Osteoblast (primary cell): ENCODE results near the gene PDIA3. TPM values are rescaled to one million over a fixed set of nuclear protein-coding genes. Genes with fewer than 3 reads are reported as not detected.

Experiments
- DNase-seq: peaks from one replicate; pipeline ENCODE4 v3.0.0; 2011; ENCODE audit warnings: low spot score, mixed read lengths; ENCODE audit not compliant: insufficient read length; ENCODE audit errors: missing footprints
- H2AFZ ChIP-seq: 2 replicates; pipeline ENCODE4 v1.6.0; 2011; ENCODE audit warnings: mild to moderate bottlenecking, low read length
- H3K27ac ChIP-seq: 2 replicates; pipeline ENCODE4 v1.5.1; 2011; ENCODE audit warnings: mild to moderate bottlenecking, low read depth, low read length, moderate library complexity
- H3K27me3 ChIP-seq: 2 replicates; pipeline ENCODE4 v1.6.0; 2012; ENCODE audit warnings: mild to moderate bottlenecking, control low read depth, inconsistent platforms, low read length, moderate library complexity; ENCODE audit not compliant: insufficient read depth
- H3K36me3 ChIP-seq: 2 replicates; pipeline ENCODE4 v1.5.1; 2011; ENCODE audit warnings: mild to moderate bottlenecking, low read length, control low read depth, moderate library complexity; ENCODE audit not compliant: insufficient read depth
- H3K4me1 ChIP-seq: 2 replicates; pipeline ENCODE4 v1.5.1; 2011; ENCODE audit warnings: mild to moderate bottlenecking, low read length, control low read depth, moderate library complexity; ENCODE audit not compliant: insufficient read depth
- H3K4me2 ChIP-seq: 2 replicates; pipeline ENCODE4 v1.6.0; 2011; ENCODE audit warnings: mild to moderate bottlenecking, low read length; ENCODE audit not compliant: insufficient read depth
- H3K4me3 ChIP-seq: fragments of 200-600 bp; sonication (generic); 3 replicates; pipeline ENCODE4 v1.5.1; 2012; ENCODE audit warnings: mild to moderate bottlenecking, low read length, inconsistent platforms; ENCODE audit not compliant: insufficient read depth
- H3K79me2 ChIP-seq: 2 replicates; pipeline ENCODE4 v1.6.0; 2012; ENCODE audit warnings: mild to moderate bottlenecking, low read length, control low read depth, inconsistent platforms; ENCODE audit not compliant: insufficient read depth
- H3K9me3 ChIP-seq: 2 replicates; pipeline ENCODE4 v1.5.1; 2011; ENCODE audit warnings: low read depth, low read length, control low read depth
- H4K20me1 ChIP-seq: 2 replicates; pipeline ENCODE4 v1.6.0; 2012; ENCODE audit warnings: mild to moderate bottlenecking, low read length, control low read depth; ENCODE audit not compliant: insufficient read depth
- CTCF ChIP-seq: IDR thresholded peaks from 2 replicates; pipeline ENCODE4 v1.5.1; 2011; ENCODE audit warnings: mild to moderate bottlenecking, low read depth, low read length, moderate library complexity; ENCODE audit errors: extremely low read depth
- total RNA-seq: library from RNA; depleted of rRNA; stranded (reverse); fragments of >200 nt; gene quantifications from 2 replicates; pipeline ENCODE4 v1.2.3, GENCODE V29; 2012

Gene PDIA3
- total RNA-seq, 1 donor, result 160 TPM

- H3K36me3 ChIP-seq, result peaks cover 41% of the 10 kb centered on the region
- peaks cover 44% of the 10 kb centered on the region for H4K20me1 ChIP-seq
Measured at GRCh38 chr15:43792761-43793476, 46.7 kb downstream of the PDIA3 start.

GRCh38 chr15:43793647-43794046 is 47.4 kb downstream of the PDIA3 start:
- no peak for DNase-seq
- Histone ChIP-seq H3K79me2 (peaks cover 39% of the 10 kb centered on the region), H3K36me3 (peaks cover 46% of the 10 kb centered on the region), H3K4me1 (peaks cover 52% of the 10 kb centered on the region), H3K27ac (peak overlapping the region; percentile 99), H3K4me2 (peak overlapping the region; percentile 98), H4K20me1 (peaks cover 44% of the 10 kb centered on the region), H3K9me3 (no peaks in the 10 kb centered on the region), H3K4me3 (peak overlapping the region; percentile 100), H3K27me3 (no peaks in the 10 kb centered on the region), H2AFZ (no peak overlapping the region)
- no peak for TF ChIP-seq CTCF

More at GRCh38 chr15:43792761-43793476, 46.7 kb downstream of the PDIA3 start:
- Histone ChIP-seq H2AFZ (peak overlapping the region; percentile 83), H3K79me2 (peaks cover 39% of the 10 kb centered on the region), H3K4me3 (peak overlapping the region; percentile 100), H3K4me1 (peaks cover 51% of the 10 kb centered on the region), H3K27ac (peak overlapping the region; percentile 99), H3K9me3 (no peaks in the 10 kb centered on the region), H3K27me3 (no peaks in the 10 kb centered on the region), H3K4me2 (peak overlapping the region; percentile 98)
- no peak for DNase-seq
- TF ChIP-seq CTCF, result peak; percentile 29

- Histone ChIP-seq H3K27me3 (no peaks in the 10 kb centered on the region), H3K36me3 (peaks cover 54% of the 10 kb centered on the region), H3K9me3 (no peaks in the 10 kb centered on the region), H4K20me1 (peaks cover 44% of the 10 kb centered on the region), H3K79me2 (peaks cover 39% of the 10 kb centered on the region), H3K27ac (peak overlapping the region; percentile 99), H2AFZ (no peak overlapping the region), H3K4me2 (peak overlapping the region; percentile 98), H3K4me3 (peak overlapping the region; percentile 100), H3K4me1 (peaks cover 52% of the 10 kb centered on the region)
- peak; percentile 90 for DNase-seq
- no peak for TF ChIP-seq CTCF
Measured at GRCh38 chr15:43794269-43795037, 48.2 kb downstream of the PDIA3 start.

GRCh38 chr15:43795197-43795596 is 49.0 kb downstream of the PDIA3 start:
- Histone ChIP-seq H3K9me3 (no peaks in the 10 kb centered on the region), H3K4me3 (no peak overlapping the region), H3K27me3 (no peaks in the 10 kb centered on the region), H3K4me1 (peaks cover 53% of the 10 kb centered on the region), H3K36me3 (peaks cover 61% of the 10 kb centered on the region), H2AFZ (no peak overlapping the region), H3K27ac (no peak overlapping the region), H4K20me1 (peaks cover 44% of the 10 kb centered on the region), H3K79me2 (peaks cover 44% of the 10 kb centered on the region), H3K4me2 (no peak overlapping the region)
- DNase-seq, result no peak
- TF ChIP-seq CTCF, result no peak
